IMR-90 (cell line): ENCODE results near the gene KRT38. TPM values are rescaled to one million over a fixed set of nuclear protein-coding genes. Genes with fewer than 3 reads are reported as not detected.

Experiments used
- ATAC-seq: fragments of 200-7000 bp; cut with Tn5 transposase; 2 replicates; pipeline ENCODE4 v1.9.1; 2020; ENCODE audit warnings: low read depth, mild to moderate bottlenecking, moderate library complexity
- BruUV-seq: library from RNA; stranded (reverse); fragments of 400-500 nt; replicated peaks from 2 replicates; lab custom pipeline; 2021; lab: Mats Ljungman, UMichigan
- CTCF ChIA-PET: fragments of 300-600 bp; formaldehyde crosslinking; extraction: SDS; loops from one replicate; lab custom pipeline; 2021; ENCODE audit warnings: antibody characterized with exemption; lab: Yijun Ruan, JAX
- POLR2A ChIA-PET: fragments of 300-600 bp; sonication (Branson Sonifier 250); formaldehyde crosslinking; loops from one replicate; lab custom pipeline; 2022; ENCODE audit warnings: antibody characterized with exemption; ENCODE audit not compliant: unreplicated experiment; lab: Charles Lee
- DNase-seq: peaks from one replicate; pipeline ENCODE4 v3.0.0; 2013
- H2AFZ ChIP-seq: replicated peaks from 2 replicates; pipeline ENCODE3; 2013; ENCODE audit warnings: low read length, mild to moderate bottlenecking; ENCODE audit not compliant: poor library complexity
- H2AK5ac ChIP-seq: 2 replicates; pipeline ENCODE4 v1.6.1; 2013; ENCODE audit warnings: low read depth, low read length, inconsistent platforms
- H2AK9ac ChIP-seq: replicated peaks from 2 replicates; pipeline ENCODE3; 2013; ENCODE audit warnings: mild to moderate bottlenecking, low read depth, low read length, moderate library complexity; ENCODE audit not compliant: poor library complexity
- H2BK120ac ChIP-seq: 2 replicates; pipeline ENCODE4 v1.6.1; 2013; ENCODE audit warnings: low read depth, low read length, inconsistent platforms
- H2BK15ac ChIP-seq: 3 replicates; pipeline ENCODE4 v1.6.1; 2013; ENCODE audit warnings: low read depth, low read length, inconsistent platforms
- H2BK20ac ChIP-seq: 2 replicates; pipeline ENCODE4 v1.6.1; 2013; ENCODE audit warnings: low read depth, mild to moderate bottlenecking, inconsistent platforms, low read length, moderate library complexity
- H2BK5ac ChIP-seq: 2 replicates; pipeline ENCODE4 v1.6.1; 2013; ENCODE audit warnings: mild to moderate bottlenecking, low read depth, low read length, inconsistent platforms; ENCODE audit not compliant: poor library complexity, severe bottlenecking
- H3K14ac ChIP-seq: replicated peaks from 2 replicates; pipeline ENCODE4 v1.6.1; 2013; ENCODE audit warnings: low read depth, low read length, inconsistent platforms
- H3K18ac ChIP-seq: 2 replicates; pipeline ENCODE4 v1.6.1; 2013; ENCODE audit warnings: low read depth, low read length, control low read depth
- H3K23ac ChIP-seq: 2 replicates; pipeline ENCODE4 v1.6.1; 2013; ENCODE audit warnings: low read depth, low read length, inconsistent platforms
- H3K27ac ChIP-seq: 2 replicates; pipeline ENCODE4 v1.5.1; 2013; ENCODE audit warnings: mild to moderate bottlenecking, control low read depth, low read length; ENCODE audit not compliant: insufficient read depth
- H3K27me3 ChIP-seq: 2 replicates; pipeline ENCODE4 v1.6.1; 2013; ENCODE audit warnings: low read length; ENCODE audit not compliant: control insufficient read depth, insufficient read depth
- H3K36me3 ChIP-seq: 2 replicates; pipeline ENCODE4 v1.6.1; 2013; ENCODE audit warnings: low read length, mixed read lengths; ENCODE audit not compliant: control insufficient read depth, insufficient read depth
- H3K4ac ChIP-seq: 2 replicates; pipeline ENCODE4 v1.6.1; 2013; ENCODE audit warnings: low read depth, low read length, inconsistent platforms
- H3K4me1 ChIP-seq: 2 replicates; pipeline ENCODE4 v1.6.1; 2013; ENCODE audit warnings: low read length, mixed read lengths; ENCODE audit not compliant: control insufficient read depth, insufficient read depth
- H3K4me2 ChIP-seq: 2 replicates; pipeline ENCODE4 v1.6.1; 2013; ENCODE audit warnings: low read depth, mild to moderate bottlenecking, control low read depth, low read length, moderate library complexity
- H3K4me3 ChIP-seq: 2 replicates; pipeline ENCODE4 v1.5.1; 2013; ENCODE audit warnings: low read depth, mild to moderate bottlenecking, control low read depth, low read length, moderate library complexity; ENCODE audit not compliant: insufficient read depth
- H3K56ac ChIP-seq: 2 replicates; pipeline ENCODE4 v1.6.1; 2013; ENCODE audit warnings: low read length, inconsistent platforms; ENCODE audit not compliant: insufficient read depth; ENCODE audit errors: extremely low read depth
- H3K79me1 ChIP-seq, 2 experiments: 2 replicates each; pipeline ENCODE4 v1.6.1; 2013; ENCODE audit warnings: low read length in 2 of 2, inconsistent platforms in 1 of 2, low read depth in 1 of 2
- H3K9ac ChIP-seq: 2 replicates; pipeline ENCODE4 v1.6.1; 2013; ENCODE audit warnings: low read depth, low read length, control low read depth
- H3K9me1 ChIP-seq: 2 replicates; pipeline ENCODE4 v1.6.1; 2013; ENCODE audit warnings: low read length, inconsistent platforms; ENCODE audit not compliant: insufficient read depth
- H3K9me3 ChIP-seq: 2 replicates; pipeline ENCODE4 v1.6.1; 2013; ENCODE audit warnings: low read length; ENCODE audit not compliant: control insufficient read depth, insufficient read depth
- H4K20me1 ChIP-seq: 2 replicates; pipeline ENCODE4 v1.6.1; 2013; ENCODE audit warnings: low read length, inconsistent platforms; ENCODE audit not compliant: insufficient read depth
- H4K5ac ChIP-seq: 2 replicates; pipeline ENCODE4 v1.6.1; 2013; ENCODE audit warnings: mild to moderate bottlenecking, low read depth, low read length, control low read depth
- H4K8ac ChIP-seq, 2 experiments: 2 replicates each; pipeline ENCODE4 v1.6.1; 2013; ENCODE audit warnings: low read depth in 2 of 2, low read length in 2 of 2, control low read depth in 1 of 2, inconsistent platforms in 1 of 2
- H4K91ac ChIP-seq: 2 replicates; pipeline ENCODE4 v1.6.1; 2013; ENCODE audit warnings: low read depth, low read length, inconsistent platforms; ENCODE audit not compliant: insufficient read depth
- BHLHE40 ChIP-seq: fragments of 150-350 bp; IDR thresholded peaks from 2 replicates; pipeline ENCODE4 v1.6.1; 2016; ENCODE audit warnings: mild to moderate bottlenecking, low read depth, low read length
- CEBPB ChIP-seq: IDR thresholded peaks from 2 replicates; pipeline ENCODE4 v1.6.1; 2012; ENCODE audit warnings: low read depth, low read length, improper control_type of control experiment
- CTCF ChIP-seq: conservative IDR thresholded peaks from 2 replicates; pipeline ENCODE4 v1.5.1; 2012; ENCODE audit warnings: mild to moderate bottlenecking, low read depth, low read length, improper control_type of control experiment
- ELK1 ChIP-seq: fragments of 150-350 bp; IDR thresholded peaks from 2 replicates; pipeline ENCODE4 v1.6.1; 2016; ENCODE audit warnings: low read depth, mild to moderate bottlenecking, low read length, moderate library complexity, borderline replicate concordance
- FOS ChIP-seq: fragments of 150-350 bp; IDR thresholded peaks from 2 replicates; pipeline ENCODE4 v1.6.1; 2016; ENCODE audit warnings: low read depth, low read length
- MAZ ChIP-seq: IDR thresholded peaks from 2 replicates; pipeline ENCODE4 v1.6.1; 2012; ENCODE audit warnings: low read depth, mild to moderate bottlenecking, low read length, improper control_type of control experiment, moderate library complexity, borderline replicate concordance
- NFE2L2 ChIP-seq: fragments of 150-350 bp; IDR thresholded peaks from 2 replicates; pipeline ENCODE4 v1.6.1; 2016; ENCODE audit warnings: low read depth, mild to moderate bottlenecking, low read length
- POLR2A ChIP-seq: IDR thresholded peaks from 2 replicates; pipeline ENCODE4 v1.6.1; 2012; ENCODE audit warnings: mild to moderate bottlenecking, low read depth, low read length
- RAD21 ChIP-seq: IDR thresholded peaks from 2 replicates; pipeline ENCODE4 v1.6.1; 2012; ENCODE audit warnings: low read length, improper control_type of control experiment
- RCOR1 ChIP-seq: IDR thresholded peaks from 2 replicates; pipeline ENCODE4 v1.6.1; 2012; ENCODE audit warnings: mild to moderate bottlenecking, low read length, improper control_type of control experiment; ENCODE audit not compliant: insufficient replicate concordance
- USF2 ChIP-seq: fragments of 150-350 bp; IDR thresholded peaks from 2 replicates; pipeline ENCODE4 v1.6.1; 2017; ENCODE audit warnings: mild to moderate bottlenecking, antibody characterized with exemption, low read length, low read depth
- WGBS, 2 experiments: methylation state at CpG; one replicate each; pipeline versions ENCODE4 v1.1.5 to v1.1.7; 2013; ENCODE audit warnings: missing lambda C conversion rate in 2 of 2; ENCODE audit not compliant: insufficient read length in 1 of 2; ENCODE audit errors: extremely low coverage in 2 of 2; 5-methylcytosine and 5-hydroxymethylcytosine counted together
- dilution Hi-C: fragments of 300-500 bp; cut with HindIII; formaldehyde crosslinking; loops from one replicate; pipeline ENCODE4 v1.14.3; 2018; ENCODE audit warnings: low sequenced_read_pairs; ENCODE audit not compliant: unreplicated experiment
- in situ Hi-C: fragments of 300-500 bp; cut with MboI; formaldehyde crosslinking; loops from 3 replicates; pipeline ENCODE4 v1.14.3; 2019; ENCODE audit warnings: low sequenced_read_pairs, inconsistent platforms, mixed read lengths
- intact Hi-C: fragments of 100-400 bp; cut with micrococcal nuclease; formaldehyde crosslinking; loops from 2 replicates; pipeline ENCODE4 v1.10.0; 2022
- polyA plus RNA-seq, 3 experiments: library from polyadenylated mRNA; depleted of rRNA; stranded (reverse); fragments of >200 nt; gene quantifications; 2 replicates each; pipeline ENCODE4 v1.2.3, GENCODE V29; 2012; ENCODE audit warnings: low replicate concordance in 1 of 3
- total RNA-seq: library from RNA; depleted of rRNA; stranded (reverse); fragments of >200 nt; gene quantifications from 2 replicates; pipeline ENCODE4 v1.2.3, GENCODE V29; 2012

The KRT38 gene
- total and polyA plus RNA-seq, 2 of the 4 experiments (the other 2 are of a cell fraction), result 0.09 TPM; not detected in 1

- H2BK20ac ChIP-seq, result no peak overlapping the region
- H2AK5ac ChIP-seq, result no peak overlapping the region
- no peak overlapping the region for H3K23ac ChIP-seq
- H3K4me3 ChIP-seq, result no peak overlapping the region
- no peak overlapping the region for H2BK15ac ChIP-seq
- H3K9ac ChIP-seq, result no peak overlapping the region
- no peak overlapping the region for H3K4ac ChIP-seq
- H3K36me3 ChIP-seq, result no peaks in the 10 kb centered on the region
- in situ Hi-C loops, result no loop called here
- TF ChIP-seq CTCF (no peak), CEBPB (no peak), MAZ (no peak), RCOR1 (no peak), NFE2L2 (no peak), FOS (no peak), RAD21 (no peak), USF2 (no peak), BHLHE40 (no peak), POLR2A (no peak), ELK1 (no peak)
- no peak for DNase-seq
- H4K8ac ChIP-seq, result no peak overlapping the region
- ChIA-PET POLR2A (interaction anchor here (0.6 kb wide), 1 partner anchor 107 kb away, joined by 3 read pairs; no protein-coding TSS in a partner anchor), CTCF (no interaction called here)
- H4K5ac ChIP-seq, result no peak overlapping the region
- H2AFZ ChIP-seq, result no peak overlapping the region
- H3K4me1 ChIP-seq, result peaks cover 8% of the 10 kb centered on the region
- no peak overlapping the region for H3K18ac ChIP-seq
- no peak overlapping the region for H3K56ac ChIP-seq
- no peak overlapping the region for H3K4me2 ChIP-seq
- peaks cover 5% of the 10 kb centered on the region; the same call in 1 of the 2 replicates for H3K9me1 ChIP-seq
- ATAC-seq, result no peak
- no peak overlapping the region for H3K14ac ChIP-seq
- 70% methylated on average over 7 of the region's 7 CpGs; no CpG with 5 or more reads in 1 of the 2 experiments for WGBS, 2 experiments
- no peak overlapping the region for H2BK5ac ChIP-seq
- intact Hi-C loops, result no loop called here
- H3K27ac ChIP-seq, result no peak overlapping the region
- no peak overlapping the region for H4K91ac ChIP-seq
- no peak overlapping the region for H2BK120ac ChIP-seq
- H2AK9ac ChIP-seq, result no peak overlapping the region
- H3K27me3 ChIP-seq, result peaks cover 6% of the 10 kb centered on the region; the same call in 1 of the 2 replicates
- H4K20me1 ChIP-seq, result no peaks in the 10 kb centered on the region
- BruUV-seq, result no TSS peak
- dilution Hi-C loops, result no loop called here
- no peaks in the 10 kb centered on the region for H3K9me3 ChIP-seq
- no peaks in the 10 kb centered on the region for H3K79me1 ChIP-seq
These were observed 3.5 kb downstream of the KRT38 start for GRCh38 chr17:41437254-41437653.
